Prostate gland (tissue), 2 donors: ENCODE measurements around the gene NTSR2. TPM values are rescaled to one million over a fixed set of nuclear protein-coding genes. Genes with fewer than 3 reads are reported as not detected.
A peak's percentile ranks its signal among the peaks of the same experiment; 100 is the strongest.

Experiments
- DNase-seq: peaks from one replicate; pipeline ENCODE4 v3.0.0-alpha.2; 2019; ENCODE audit warnings: low spot score
- H3K27ac ChIP-seq, 2 donors: fragments of 200-600 bp; sonication (generic); 2 replicates each; pipeline ENCODE4 v1.5.1; 2017 to 2019
- H3K27me3 ChIP-seq: fragments of 200-600 bp; sonication (generic); replicated peaks from 2 replicates; pipeline ENCODE4 v1.5.1; 2019; ENCODE audit not compliant: insufficient read depth
- H3K36me3 ChIP-seq, 2 donors: fragments of 200-600 bp; sonication (generic); 1 replicate in 1 of 2; 2 replicates in 1 of 2; pipeline versions ENCODE4 v1.5.1 to v1.8.1; 2017 to 2019
- H3K4me1 ChIP-seq: fragments of 200-600 bp; sonication (generic); replicated peaks from 2 replicates; pipeline ENCODE4 v1.5.1; 2019
- H3K4me3 ChIP-seq, 2 donors: fragments of 200-600 bp; sonication (generic); 2 replicates each; pipeline ENCODE4 v1.5.1; 2017 to 2019
- H3K9me3 ChIP-seq: fragments of 200-600 bp; sonication (generic); 2 replicates; pipeline ENCODE4 v1.5.1; 2017
- POLR2A ChIP-seq: fragments of 450-650 bp; IDR thresholded peaks from one replicate; pipeline ENCODE4 v1.6.1; 2016; ENCODE audit warnings: antibody characterized with exemption, mild to moderate bottlenecking
- POLR2AphosphoS5 ChIP-seq: sonication (generic); formaldehyde crosslinking; IDR thresholded peaks from one replicate; pipeline ENCODE4 v1.6.1; 2017; ENCODE audit warnings: antibody characterized with exemption
- WGBS: methylation state at CpG from one replicate; pipeline ENCODE4 v1.1.5; 2018; 5-methylcytosine and 5-hydroxymethylcytosine counted together
- intact Hi-C: fragments of 100-400 bp; cut with DNase I; formaldehyde crosslinking; loops from one replicate; pipeline ENCODE4 v1.14.2; 2022
- total RNA-seq, 2 donors: library from RNA; depleted of rRNA; stranded (reverse); fragments of >200 nt; gene quantifications; one replicate each; pipeline ENCODE4 v1.1.0, GENCODE V29; 2016
- TF ChIP-seq, protein P1 (sequence below), 4 experiments: fragments of 200-600 bp in 2 of 4; fragments of 450-650 bp in 2 of 4; sonication (generic) in 2 of 4; IDR thresholded peaks; 1 replicate in 3 of 4; 2 replicates in 1 of 4; pipeline ENCODE4 v1.5.1; 2016 to 2019; ENCODE audit warnings: antibody characterized with exemption in 4 of 4, mild to moderate bottlenecking in 2 of 4, moderate library complexity in 2 of 4

Gene NTSR2
- total RNA-seq, 2 donors from 2014 or later: 0.34 TPM; not detected in 1

DNA sequence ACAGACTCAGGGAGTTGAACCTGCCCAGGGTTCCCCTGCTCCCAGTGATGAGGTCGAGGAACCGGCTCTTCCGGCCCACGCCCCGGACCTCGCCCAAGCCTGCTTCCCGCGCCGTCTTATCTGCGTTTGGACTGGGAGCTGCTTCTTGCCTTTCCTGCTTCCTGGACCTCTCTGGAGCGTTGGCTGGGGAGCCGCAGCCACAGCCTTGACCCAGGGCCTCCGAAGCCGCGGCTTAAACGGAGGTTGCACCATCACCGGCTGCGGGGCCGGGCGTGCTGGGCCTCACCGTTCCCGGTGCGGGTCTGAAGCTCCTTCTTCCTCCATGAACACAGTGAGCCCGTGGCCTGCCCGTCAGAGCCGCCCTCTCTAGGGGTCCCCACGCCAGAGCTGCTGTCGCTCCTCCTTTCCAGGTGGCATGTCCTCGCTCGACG, 13.3 kb downstream of the NTSR2 start:
- Histone ChIP-seq H3K36me3 (no peaks in the 10 kb centered on the region), H3K4me1 (no peaks in the 10 kb centered on the region), H3K4me3 (no peak overlapping the region), H3K9me3 (no peaks in the 10 kb centered on the region), H3K27ac (no peak overlapping the region), H3K27me3 (no peaks in the 10 kb centered on the region)
- intact Hi-C loops: no loop called here
- 74% methylated on average over 31 of the region's 31 CpGs for WGBS
- TF ChIP-seq POLR2A (no peak), POLR2AphosphoS5 (no peak)
- TF ChIP-seq, protein P1, sequence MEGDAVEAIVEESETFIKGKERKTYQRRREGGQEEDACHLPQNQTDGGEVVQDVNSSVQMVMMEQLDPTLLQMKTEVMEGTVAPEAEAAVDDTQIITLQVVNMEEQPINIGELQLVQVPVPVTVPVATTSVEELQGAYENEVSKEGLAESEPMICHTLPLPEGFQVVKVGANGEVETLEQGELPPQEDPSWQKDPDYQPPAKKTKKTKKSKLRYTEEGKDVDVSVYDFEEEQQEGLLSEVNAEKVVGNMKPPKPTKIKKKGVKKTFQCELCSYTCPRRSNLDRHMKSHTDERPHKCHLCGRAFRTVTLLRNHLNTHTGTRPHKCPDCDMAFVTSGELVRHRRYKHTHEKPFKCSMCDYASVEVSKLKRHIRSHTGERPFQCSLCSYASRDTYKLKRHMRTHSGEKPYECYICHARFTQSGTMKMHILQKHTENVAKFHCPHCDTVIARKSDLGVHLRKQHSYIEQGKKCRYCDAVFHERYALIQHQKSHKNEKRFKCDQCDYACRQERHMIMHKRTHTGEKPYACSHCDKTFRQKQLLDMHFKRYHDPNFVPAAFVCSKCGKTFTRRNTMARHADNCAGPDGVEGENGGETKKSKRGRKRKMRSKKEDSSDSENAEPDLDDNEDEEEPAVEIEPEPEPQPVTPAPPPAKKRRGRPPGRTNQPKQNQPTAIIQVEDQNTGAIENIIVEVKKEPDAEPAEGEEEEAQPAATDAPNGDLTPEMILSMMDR (IDR thresholded peaks at IDR 0.05): no peak
- peak; percentile 31 for DNase-seq

DNA sequence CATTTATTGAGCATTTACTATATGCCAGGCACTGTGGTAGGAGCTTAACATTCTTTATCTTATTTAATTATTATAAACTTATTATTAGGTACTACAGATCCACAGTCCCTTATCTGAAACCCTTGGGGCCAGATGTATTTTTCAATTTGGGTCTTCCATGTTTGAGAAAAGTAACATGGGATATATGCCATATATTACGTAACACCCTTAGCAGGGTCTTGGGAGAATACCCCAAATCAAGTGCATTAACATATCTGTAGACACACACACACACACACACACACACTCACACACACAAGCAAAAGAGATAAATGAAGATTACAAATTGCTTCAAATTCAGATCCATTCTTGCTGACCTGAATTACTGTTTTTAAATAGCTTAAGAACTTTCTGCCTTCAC, 13.7 kb downstream of the NTSR2 start:
- no peak overlapping the region for H3K4me3 ChIP-seq
- H3K27me3 ChIP-seq: no peaks in the 10 kb centered on the region
- intact Hi-C loops: no loop called here
- no peak overlapping the region for H3K27ac ChIP-seq
- 97% methylated on average over 1 of the region's 1 CpG for WGBS
- no peaks in the 10 kb centered on the region for H3K36me3 ChIP-seq
- H3K9me3 ChIP-seq: no peaks in the 10 kb centered on the region
- DNase-seq: no peak
- no peaks in the 10 kb centered on the region for H3K4me1 ChIP-seq
- TF ChIP-seq POLR2A: no peak
- TF ChIP-seq, protein P1 (IDR thresholded peaks at IDR 0.05): no peak

DNA sequence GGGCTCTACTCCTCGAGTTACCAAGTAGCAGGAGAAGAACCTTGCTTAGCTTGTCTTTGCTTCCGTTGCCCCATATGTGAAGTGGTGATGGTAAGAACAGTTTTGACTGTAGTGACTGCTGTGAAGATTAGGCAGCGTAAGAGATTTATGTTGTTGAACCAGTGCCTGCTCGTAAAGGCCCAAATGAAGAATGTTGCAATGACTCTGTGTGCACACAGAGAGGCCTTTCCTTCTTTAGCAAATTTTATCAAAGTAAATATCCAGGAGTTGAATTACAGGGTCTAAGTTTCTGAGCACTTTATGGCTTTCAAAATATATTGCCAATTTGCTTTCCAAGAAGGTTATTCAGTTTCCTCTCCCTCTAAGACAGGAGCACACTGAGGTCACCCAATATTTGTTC, 14.5 kb downstream of the NTSR2 start:
- Histone ChIP-seq H3K9me3 (no peaks in the 10 kb centered on the region), H3K27ac (no peak overlapping the region), H3K27me3 (no peaks in the 10 kb centered on the region), H3K4me3 (no peak overlapping the region), H3K4me1 (no peaks in the 10 kb centered on the region), H3K36me3 (no peaks in the 10 kb centered on the region)
- intact Hi-C loops: no loop called here
- 8% methylated on average over 4 of the region's 4 CpGs for WGBS
- DNase-seq: peak; percentile 69
- TF ChIP-seq POLR2AphosphoS5 (peak; percentile 90), POLR2A (no peak)
- TF ChIP-seq, protein P1 (IDR thresholded peaks at IDR 0.05): no peak

DNA sequence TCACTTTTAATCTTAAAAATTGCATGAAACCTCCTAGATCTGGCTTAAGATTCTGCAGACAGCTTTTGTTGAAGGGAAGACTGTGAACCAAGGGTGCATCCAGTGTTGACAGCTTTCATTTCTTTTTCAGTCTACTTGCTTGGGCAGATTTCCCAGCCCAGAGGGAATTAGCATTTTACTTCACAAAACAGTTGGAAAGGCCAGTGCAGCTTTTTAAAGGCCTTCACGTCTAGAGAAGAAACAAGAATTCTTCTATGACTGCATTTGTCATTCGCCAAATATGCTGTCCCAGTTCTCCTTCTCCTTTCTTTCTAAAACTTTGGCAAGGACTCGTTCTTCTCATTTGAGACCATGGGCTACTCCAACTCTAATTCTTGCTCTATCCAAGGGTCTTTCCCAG, 17.4 kb downstream of the NTSR2 start:
- DNase-seq: no peak
- Histone ChIP-seq H3K36me3 (no peaks in the 10 kb centered on the region), H3K9me3 (no peaks in the 10 kb centered on the region), H3K27me3 (no peaks in the 10 kb centered on the region), H3K4me3 (no peak overlapping the region), H3K4me1 (no peaks in the 10 kb centered on the region), H3K27ac (no peak overlapping the region)
- 35% methylated on average over 3 of the region's 3 CpGs for WGBS
- intact Hi-C loops: no loop called here
- TF ChIP-seq POLR2AphosphoS5 (no peak), POLR2A (no peak)
- TF ChIP-seq, protein P1 (IDR thresholded peaks at IDR 0.05): no peak

DNA sequence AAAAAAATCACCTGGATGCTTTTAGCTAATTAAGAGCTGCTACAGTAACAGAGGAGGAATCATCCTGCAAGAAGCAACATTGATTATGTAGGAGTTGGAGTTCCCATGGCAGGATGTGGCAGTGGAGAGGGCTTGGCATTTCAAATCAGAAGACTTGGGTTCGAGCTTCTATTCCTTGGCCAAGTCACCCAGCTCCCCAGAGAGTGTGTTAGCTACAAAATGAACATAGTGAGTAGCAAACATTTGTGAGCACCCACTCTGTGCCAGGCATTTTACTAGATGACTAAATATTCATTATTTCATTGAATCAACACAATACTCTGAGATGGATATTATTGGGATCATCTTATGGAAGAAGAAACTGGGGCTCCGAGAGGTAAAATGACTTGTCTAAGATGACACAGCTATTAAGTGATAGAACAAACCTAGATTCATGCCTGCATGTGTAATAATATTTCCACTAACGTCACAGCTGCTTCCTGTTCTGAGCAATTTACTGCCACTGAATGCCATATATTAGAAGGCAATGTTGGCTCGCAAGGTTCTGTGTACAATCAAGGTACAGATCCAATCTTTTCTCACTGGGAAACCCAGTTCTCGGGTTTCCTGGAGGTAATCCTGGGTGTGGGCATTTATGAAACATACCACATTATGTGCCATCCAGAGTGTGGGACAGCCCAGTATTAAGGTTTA, 18.0 kb downstream of the NTSR2 start:
- H3K4me3 ChIP-seq: no peak overlapping the region
- intact Hi-C loops: no loop called here
- H3K27me3 ChIP-seq: no peaks in the 10 kb centered on the region
- no peak for DNase-seq
- H3K9me3 ChIP-seq: no peaks in the 10 kb centered on the region
- no peak for TF ChIP-seq POLR2A
- peak; percentile 38 for TF ChIP-seq POLR2AphosphoS5
- TF ChIP-seq, protein P1 (IDR thresholded peaks at IDR 0.05): no peak
- 55% methylated on average over 5 of the region's 5 CpGs for WGBS
- H3K27ac ChIP-seq: no peak overlapping the region
- H3K36me3 ChIP-seq: no peaks in the 10 kb centered on the region
- no peaks in the 10 kb centered on the region for H3K4me1 ChIP-seq
